HL-60 (cell line): ENCODE data around the gene PTPA.

ENCODE experiments used
- DNase-seq, 2 experiments: peaks; one replicate each; pipeline ENCODE4 v3.0.0-alpha.2; 2010 to 2020; ENCODE audit warnings: low read depth in 1 of 2, low spot score in 1 of 2
- H3K27ac ChIP-seq: fragments of 250-450 bp; sonication (Bioruptor Pico); replicated peaks from 2 replicates; pipeline ENCODE4 v1.5.1; 2020; ENCODE audit warnings: mild to moderate bottlenecking, moderate library complexity
- H3K27me3 ChIP-seq: fragments of 250-450 bp; sonication (Bioruptor Pico); 2 replicates; pipeline ENCODE4 v1.5.1; 2021; ENCODE audit warnings: mild to moderate bottlenecking, moderate library complexity; ENCODE audit not compliant: insufficient read depth, poor library complexity, severe bottlenecking
- H3K4me3 ChIP-seq: replicated peaks from 2 replicates; pipeline ENCODE4 v1.5.1; 2011; ENCODE audit warnings: mild to moderate bottlenecking, control low read depth, low read length; ENCODE audit not compliant: insufficient read depth
- GABPA ChIP-seq: IDR thresholded peaks from 2 replicates; pipeline ENCODE4 v1.6.1; 2012; ENCODE audit warnings: low read depth
- POLR2AphosphoS5 ChIP-seq: IDR thresholded peaks from 2 replicates; pipeline ENCODE4 v1.6.1; 2012; ENCODE audit warnings: low read depth
- SPI1 ChIP-seq: IDR thresholded peaks from 2 replicates; pipeline ENCODE4 v1.6.1; 2012; ENCODE audit warnings: low read depth, mild to moderate bottlenecking, borderline replicate concordance
- TF ChIP-seq, protein P1 (sequence below): IDR thresholded peaks from 2 replicates; pipeline ENCODE4 v1.6.1; 2012; ENCODE audit warnings: low read depth; ENCODE audit not compliant: insufficient replicate concordance
- TF ChIP-seq, protein P2 (sequence below): IDR thresholded peaks from one replicate; pipeline ENCODE4 v1.5.1; 2011; ENCODE audit warnings: low read length, control low read depth, inconsistent platforms; ENCODE audit not compliant: insufficient read depth

PTPA gene

DNA sequence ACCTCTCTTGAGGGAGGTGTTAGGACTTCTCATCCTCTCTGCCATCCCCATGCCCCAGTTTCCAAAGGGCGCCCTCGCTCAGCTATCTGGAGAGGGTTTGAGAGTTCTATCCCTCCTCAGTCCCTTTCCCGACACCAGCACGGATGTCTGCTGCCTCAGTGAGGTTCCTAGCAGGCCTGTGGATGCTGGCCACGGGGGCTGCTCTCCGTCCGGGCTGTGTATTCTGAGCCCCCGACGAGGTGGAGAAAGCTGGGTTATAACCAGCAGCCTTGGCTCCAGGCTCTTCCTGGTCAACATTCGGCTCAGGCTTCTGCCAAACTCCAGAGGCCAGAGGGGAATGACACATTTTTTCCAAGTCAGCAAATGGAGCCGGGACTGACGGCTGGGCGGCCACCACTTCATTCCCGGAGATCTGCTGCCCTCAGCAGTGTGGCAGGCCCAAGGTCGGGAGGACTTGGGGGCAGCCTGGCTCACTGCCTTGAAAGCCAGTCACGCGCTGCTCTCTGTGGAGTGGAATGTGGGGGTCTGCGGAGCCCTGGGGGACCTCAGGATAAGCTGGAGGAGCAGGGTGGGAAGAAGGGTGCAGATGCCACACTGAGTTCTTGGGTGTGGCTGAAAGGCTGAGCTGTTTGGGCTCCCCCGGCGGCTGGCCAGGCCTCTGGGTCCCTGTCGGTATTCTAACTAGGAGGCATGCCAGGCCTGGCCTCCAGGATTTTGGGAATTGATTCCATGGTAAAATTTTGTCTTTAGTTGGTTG, 27.4 kb downstream of the PTPA start:
- no peak overlapping the region for H3K4me3 ChIP-seq
- no peaks in the 10 kb centered on the region for H3K27me3 ChIP-seq
- H3K27ac ChIP-seq, result peak overlapping the region; percentile 95; the same call in 1 of the 2 replicates
- no peak for DNase-seq
- TF ChIP-seq GABPA (no peak), SPI1 (no peak), POLR2AphosphoS5 (no peak)
- TF ChIP-seq, protein P1, sequence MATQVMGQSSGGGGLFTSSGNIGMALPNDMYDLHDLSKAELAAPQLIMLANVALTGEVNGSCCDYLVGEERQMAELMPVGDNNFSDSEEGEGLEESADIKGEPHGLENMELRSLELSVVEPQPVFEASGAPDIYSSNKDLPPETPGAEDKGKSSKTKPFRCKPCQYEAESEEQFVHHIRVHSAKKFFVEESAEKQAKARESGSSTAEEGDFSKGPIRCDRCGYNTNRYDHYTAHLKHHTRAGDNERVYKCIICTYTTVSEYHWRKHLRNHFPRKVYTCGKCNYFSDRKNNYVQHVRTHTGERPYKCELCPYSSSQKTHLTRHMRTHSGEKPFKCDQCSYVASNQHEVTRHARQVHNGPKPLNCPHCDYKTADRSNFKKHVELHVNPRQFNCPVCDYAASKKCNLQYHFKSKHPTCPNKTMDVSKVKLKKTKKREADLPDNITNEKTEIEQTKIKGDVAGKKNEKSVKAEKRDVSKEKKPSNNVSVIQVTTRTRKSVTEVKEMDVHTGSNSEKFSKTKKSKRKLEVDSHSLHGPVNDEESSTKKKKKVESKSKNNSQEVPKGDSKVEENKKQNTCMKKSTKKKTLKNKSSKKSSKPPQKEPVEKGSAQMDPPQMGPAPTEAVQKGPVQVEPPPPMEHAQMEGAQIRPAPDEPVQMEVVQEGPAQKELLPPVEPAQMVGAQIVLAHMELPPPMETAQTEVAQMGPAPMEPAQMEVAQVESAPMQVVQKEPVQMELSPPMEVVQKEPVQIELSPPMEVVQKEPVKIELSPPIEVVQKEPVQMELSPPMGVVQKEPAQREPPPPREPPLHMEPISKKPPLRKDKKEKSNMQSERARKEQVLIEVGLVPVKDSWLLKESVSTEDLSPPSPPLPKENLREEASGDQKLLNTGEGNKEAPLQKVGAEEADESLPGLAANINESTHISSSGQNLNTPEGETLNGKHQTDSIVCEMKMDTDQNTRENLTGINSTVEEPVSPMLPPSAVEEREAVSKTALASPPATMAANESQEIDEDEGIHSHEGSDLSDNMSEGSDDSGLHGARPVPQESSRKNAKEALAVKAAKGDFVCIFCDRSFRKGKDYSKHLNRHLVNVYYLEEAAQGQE, result no peak
- TF ChIP-seq, protein P2, sequence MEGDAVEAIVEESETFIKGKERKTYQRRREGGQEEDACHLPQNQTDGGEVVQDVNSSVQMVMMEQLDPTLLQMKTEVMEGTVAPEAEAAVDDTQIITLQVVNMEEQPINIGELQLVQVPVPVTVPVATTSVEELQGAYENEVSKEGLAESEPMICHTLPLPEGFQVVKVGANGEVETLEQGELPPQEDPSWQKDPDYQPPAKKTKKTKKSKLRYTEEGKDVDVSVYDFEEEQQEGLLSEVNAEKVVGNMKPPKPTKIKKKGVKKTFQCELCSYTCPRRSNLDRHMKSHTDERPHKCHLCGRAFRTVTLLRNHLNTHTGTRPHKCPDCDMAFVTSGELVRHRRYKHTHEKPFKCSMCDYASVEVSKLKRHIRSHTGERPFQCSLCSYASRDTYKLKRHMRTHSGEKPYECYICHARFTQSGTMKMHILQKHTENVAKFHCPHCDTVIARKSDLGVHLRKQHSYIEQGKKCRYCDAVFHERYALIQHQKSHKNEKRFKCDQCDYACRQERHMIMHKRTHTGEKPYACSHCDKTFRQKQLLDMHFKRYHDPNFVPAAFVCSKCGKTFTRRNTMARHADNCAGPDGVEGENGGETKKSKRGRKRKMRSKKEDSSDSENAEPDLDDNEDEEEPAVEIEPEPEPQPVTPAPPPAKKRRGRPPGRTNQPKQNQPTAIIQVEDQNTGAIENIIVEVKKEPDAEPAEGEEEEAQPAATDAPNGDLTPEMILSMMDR, result no peak

DNA sequence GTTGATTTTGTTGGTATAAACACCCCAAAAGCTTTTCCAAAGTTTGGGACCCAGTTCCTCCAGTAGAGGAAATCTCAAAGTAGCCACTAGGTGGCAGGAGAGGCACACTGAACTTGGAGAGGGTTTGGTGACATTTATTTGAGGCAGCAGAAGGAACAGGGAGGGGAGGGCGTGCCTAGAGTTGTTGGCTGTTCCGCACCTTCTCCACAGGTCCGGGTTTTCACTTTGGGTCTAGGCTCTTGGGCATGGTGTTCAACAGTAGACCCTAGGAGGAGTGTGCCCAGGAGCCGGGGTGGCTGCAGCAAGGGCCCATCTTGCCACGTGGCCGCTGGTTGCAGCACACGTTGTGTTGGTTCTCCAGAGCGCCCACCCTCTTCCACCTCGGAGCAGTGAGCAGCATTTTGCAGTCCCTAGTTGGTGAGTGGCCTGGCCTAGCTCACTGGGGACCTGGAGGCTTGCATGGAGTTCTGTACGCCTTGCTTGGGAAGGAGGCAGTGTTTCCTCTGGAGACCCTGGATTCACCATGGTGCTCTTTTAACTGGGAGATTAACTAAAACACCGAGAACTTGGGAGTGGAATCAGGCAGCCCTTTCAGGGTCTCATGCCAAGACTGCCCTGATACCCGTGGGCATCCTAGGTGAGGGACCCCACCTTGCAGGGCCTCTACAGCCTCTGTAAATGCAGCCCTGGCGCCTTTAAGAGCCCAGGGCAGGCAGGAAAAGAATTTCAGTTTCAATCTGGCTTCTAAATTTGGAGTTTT, 28.2 kb downstream of the PTPA start:
- peak overlapping the region; percentile 95 for H3K27ac ChIP-seq
- no peaks in the 10 kb centered on the region for H3K27me3 ChIP-seq
- no peak overlapping the region; the same call in 1 of the 2 replicates for H3K4me3 ChIP-seq
- peak; percentile 83 to 84 for DNase-seq
- TF ChIP-seq POLR2AphosphoS5 (no peak), SPI1 (peak; percentile 44; the same call in 1 of the 2 replicates), GABPA (no peak)
- TF ChIP-seq, protein P1, result no peak
- TF ChIP-seq, protein P2, result peak; percentile 60

DNA sequence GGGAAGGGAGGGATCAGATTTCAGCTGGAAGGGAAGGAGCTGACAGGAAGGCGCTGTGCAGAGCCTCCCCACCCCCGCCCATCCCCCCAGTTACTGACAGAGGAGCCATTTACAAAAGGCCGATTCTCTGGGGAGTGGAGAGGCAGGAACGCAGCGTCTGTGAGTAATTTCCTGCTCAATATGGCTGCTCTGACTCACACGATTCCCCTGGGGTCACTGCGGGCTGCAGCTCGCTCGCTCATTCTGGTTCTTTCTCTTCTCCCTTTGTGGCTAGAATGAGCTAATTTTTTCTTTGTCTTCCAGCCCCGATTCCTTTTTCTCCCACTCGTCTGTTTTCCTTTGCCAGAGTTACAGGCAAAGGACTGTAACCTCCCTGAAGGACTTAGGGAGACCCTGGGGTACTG, 28.8 kb downstream of the PTPA start:
- Histone ChIP-seq H3K27ac (peak overlapping the region; percentile 95), H3K4me3 (no peak overlapping the region; the same call in 1 of the 2 replicates), H3K27me3 (no peaks in the 10 kb centered on the region)
- DNase-seq, result peak; percentile 69 to 91
- TF ChIP-seq GABPA (peak; percentile 61; the same call in 1 of the 2 replicates), POLR2AphosphoS5 (peak; percentile 67)
- TF ChIP-seq, protein P1, result peak; percentile 29
- TF ChIP-seq, protein P2, result no peak
